Stimulated activated CD4-positive, alpha-beta T cell treated with anti-CD3 and anti-CD28 coated beads, Interleukin-1b, Interleukin-23, amount 100 ng/mL, for 1 hour (primary cell): ENCODE results near the gene NANOS1.

Experiments used
- DNase-seq, 2 donors: peaks; one replicate each; pipeline ENCODE4 v3.0.0-alpha.2; 2020; ENCODE audit warnings: low read depth in 2 of 2

The NANOS1 gene

DNA sequence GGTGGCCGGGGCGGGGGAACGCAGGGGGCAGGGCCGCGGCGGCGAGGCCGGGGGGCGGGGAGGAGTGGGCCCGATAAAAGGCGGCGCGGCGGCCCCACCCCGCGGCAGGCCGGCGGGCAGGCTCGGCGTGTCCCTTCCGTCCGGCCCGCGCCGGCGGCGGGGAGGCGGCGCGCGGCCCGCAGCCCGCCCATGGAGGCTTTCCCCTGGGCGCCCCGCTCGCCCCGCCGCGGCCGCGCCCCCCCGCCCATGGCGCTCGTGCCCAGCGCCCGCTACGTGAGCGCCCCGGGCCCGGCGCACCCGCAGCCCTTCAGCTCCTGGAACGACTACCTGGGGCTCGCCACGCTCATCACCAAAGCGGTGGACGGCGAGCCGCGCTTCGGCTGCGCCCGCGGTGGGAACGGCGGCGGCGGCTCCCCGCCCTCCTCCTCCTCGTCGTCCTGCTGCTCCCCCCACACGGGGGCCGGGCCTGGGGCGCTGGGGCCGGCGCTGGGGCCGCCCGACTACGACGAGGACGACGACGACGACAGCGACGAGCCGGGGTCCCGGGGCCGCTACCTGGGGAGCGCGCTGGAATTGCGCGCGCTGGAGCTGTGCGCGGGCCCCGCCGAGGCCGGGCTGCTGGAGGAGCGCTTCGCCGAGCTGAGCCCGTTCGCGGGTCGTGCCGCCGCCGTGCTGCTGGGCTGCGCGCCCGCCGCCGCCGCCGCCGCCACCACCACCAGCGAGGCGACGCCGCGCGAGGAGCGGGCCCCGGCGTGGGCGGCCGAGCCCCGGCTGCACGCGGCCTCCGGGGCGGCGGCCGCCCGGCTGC is at the start of gene NANOS1:
TSS of gene NANOS1 (plus strand) at position 102 of the 808 bp plus-strand sequence. CDS start at position 190, 88 bp downstream.
- no peak for DNase-seq

DNA sequence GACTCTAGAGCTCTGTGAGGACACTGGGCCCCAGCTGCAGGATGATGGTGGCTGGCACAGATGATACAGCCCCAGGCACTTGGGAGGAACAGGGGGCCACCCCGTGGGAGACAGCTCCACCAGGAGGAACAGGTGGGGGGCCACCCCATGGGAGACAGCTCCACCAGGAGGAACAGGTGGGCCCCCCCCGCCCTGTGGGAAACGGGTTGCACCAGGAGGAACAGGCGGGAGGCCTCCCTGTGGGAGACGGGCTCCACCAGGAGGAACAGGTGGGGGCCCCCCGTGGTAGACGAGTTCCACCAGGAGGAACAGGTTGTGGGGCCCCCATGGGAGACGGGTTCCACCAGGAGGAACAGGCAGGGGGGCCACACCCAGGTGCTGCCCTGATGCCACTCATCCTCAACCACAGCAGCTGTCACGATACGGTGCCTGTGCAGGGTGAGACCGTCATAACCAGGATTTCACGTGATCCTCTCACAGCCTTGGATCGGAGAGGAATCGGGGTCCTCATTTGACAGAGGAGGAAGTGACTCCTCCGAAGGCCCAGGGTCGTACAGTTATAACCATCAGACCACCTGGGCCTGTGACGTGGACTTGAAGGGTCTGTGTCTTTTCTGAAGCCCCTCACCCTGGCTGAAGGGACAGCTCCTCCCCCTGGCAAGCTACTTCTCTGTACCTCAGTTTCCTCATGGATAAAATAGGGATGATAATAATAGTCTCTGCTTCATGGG is 49.2 kb upstream of the NANOS1 start:
- no peak for DNase-seq

- no peak for DNase-seq
Measured at GRCh38 chr10:118980870-118981269, 48.6 kb upstream of the NANOS1 start.

- DNase-seq: no peak
Measured at GRCh38 chr10:118981946-118982345, 47.6 kb upstream of the NANOS1 start.

DNA sequence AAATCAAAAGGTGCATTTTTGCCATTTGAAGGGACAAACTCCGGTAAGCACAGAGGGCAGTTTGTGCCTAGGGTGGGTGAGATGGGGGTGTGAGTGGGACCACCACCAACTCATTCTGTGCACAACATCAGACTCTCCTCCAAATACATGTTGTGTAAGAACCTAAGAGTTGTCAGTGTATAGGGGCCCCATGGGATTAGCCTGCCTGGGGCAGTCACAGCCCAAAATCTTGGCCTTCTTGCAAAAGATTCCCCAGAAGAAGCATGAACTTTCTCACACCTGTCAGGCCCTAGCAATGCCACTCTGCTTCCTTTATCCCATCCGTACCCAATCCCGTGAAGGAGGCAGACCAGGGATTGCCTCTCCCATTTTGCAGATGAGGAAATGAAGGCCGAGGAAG is 47.1 kb upstream of the NANOS1 start:
- no peak for DNase-seq

DNA sequence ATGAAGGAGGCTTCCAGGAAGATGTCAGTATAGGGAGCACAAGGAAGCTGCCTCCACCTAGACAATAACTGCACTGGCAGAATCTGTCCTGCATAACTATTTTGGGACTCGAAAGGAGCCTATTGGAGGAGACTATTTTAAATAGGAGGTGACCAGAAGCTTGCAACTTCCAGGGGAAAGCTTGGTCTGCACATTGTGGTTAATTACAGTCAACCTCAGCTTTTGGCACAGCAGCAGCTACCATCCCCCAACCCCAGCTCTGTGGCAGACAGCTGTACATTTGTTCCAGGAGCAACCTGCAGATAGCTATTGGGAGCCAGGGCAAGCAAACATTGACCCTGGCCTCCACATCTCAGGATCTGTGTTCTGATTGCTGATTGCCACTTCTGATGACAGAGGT is 46.3 kb upstream of the NANOS1 start:
- no peak for DNase-seq

- no peak for DNase-seq
Measured at GRCh38 chr10:118985576-118985975, 43.9 kb upstream of the NANOS1 start.

- DNase-seq: no peak
Measured at GRCh38 chr10:118986815-118987790, 42.4 kb upstream of the NANOS1 start.

DNA sequence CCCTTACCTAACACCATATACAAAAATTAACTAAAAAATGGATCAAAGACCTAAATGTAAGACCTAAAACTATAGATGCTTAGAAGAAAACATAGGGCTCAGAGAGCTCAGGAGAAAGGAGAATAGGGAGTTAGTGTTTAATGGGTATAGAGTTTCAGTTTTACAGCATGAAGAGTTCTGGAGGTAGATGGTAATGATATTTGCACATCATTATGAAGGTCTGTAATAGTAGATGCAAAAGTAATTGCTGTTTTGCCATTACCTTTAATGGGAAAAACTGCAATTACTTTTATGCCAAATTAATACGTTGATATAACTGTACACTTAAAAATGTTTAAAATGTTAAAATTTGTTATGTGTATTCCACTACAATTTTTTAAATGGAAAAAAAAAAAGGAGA is 39.2 kb upstream of the NANOS1 start:
- no peak for DNase-seq

DNA sequence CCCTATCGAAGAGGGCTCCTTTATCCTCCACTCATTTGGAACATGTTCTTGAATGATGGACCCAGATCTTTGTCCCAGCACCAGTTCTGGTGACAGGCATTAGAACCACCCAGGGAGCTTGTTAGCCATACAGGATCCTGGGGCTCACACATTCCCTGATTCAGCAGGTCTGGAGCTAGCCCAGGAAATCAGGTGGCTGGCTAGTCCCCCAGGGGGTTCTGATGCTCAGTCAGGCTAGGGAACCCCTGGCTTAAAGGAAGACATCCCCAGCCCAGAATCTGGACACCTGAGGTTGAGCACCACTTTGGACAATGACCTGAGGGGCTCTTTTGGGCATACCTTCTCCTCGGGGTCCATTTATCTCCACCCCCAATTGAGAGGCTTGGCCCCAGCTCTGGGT is 37.0 kb upstream of the NANOS1 start:
- DNase-seq: no peak

DNA sequence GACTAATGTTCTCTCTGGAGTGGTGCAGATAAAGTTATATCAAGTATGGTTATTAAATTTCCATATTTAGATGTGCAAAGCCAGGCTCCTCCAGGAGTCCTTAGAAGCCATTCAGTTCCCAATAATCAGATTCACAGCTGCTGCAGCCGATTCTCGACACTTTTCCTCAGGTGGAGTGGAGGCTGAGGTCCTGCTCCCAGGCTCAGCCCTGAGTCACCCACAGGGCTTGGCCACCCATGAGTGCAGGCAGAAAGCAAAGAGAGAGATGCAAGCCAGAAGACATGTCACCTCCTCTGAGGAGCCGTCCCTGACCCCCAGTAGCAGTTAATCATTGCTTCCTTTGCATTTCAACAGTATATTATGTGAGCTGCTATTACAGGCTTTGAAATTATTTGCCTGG is 36.3 kb upstream of the NANOS1 start:
- no peak for DNase-seq

DNA sequence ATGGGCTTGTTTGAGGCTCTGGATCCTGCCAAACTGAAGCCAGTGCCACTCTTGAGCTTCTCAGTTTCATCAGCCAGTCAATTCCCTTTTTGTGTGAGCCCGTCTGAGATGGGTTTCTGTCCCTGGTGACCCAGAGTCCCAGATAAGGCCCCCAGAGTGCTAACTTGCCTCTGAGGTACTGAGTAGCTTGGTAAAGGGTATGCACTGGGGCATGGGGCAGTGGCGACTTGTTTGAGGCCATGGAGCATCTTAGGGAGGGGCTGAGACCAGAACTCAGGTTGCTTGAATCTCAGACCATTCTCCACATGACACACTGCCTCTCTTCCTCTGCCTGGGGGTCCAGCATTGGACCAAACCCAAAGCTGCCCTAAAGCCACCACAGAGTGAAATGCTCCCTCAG is 35.2 kb upstream of the NANOS1 start:
- no peak for DNase-seq

DNA sequence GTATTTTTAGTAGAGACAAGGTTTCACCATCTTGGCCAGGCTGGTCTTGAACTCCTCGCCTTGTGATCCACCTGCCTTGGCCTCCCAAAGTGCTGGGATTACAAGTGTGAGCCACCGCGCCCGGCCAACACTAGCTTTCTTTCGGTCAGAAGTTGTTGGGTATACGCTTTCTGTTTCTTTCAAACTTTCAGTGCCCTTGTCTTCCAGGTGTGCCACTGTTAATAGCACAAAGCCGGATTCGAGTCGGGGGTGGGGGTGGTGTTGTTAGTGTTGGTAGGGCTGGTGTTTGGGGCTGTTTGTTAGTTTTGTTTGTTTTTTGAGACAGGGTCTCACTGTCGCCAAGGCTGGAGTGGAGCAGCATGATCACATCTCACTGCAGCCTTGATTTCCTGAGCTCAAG is 33.8 kb upstream of the NANOS1 start:
- DNase-seq: no peak

DNA sequence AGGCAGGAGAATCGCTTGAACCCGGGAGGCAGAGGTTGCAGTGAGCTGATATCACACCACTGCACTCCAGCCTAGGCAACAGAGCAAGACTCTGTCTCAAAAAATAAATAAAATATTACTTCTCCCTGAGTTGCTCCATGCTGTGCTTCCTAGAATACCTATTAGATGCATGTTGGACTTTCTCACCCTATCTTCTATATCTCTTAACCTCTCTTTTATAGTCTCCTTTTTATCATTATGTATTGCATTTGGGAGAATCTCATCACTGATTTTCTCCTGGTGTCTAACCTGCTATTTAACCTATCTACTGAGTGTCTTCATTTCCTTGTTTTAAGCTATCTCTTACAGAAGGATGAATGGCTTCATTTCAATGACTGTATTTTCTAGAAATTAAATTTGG is 32.1 kb upstream of the NANOS1 start:
- DNase-seq: no peak

DNA sequence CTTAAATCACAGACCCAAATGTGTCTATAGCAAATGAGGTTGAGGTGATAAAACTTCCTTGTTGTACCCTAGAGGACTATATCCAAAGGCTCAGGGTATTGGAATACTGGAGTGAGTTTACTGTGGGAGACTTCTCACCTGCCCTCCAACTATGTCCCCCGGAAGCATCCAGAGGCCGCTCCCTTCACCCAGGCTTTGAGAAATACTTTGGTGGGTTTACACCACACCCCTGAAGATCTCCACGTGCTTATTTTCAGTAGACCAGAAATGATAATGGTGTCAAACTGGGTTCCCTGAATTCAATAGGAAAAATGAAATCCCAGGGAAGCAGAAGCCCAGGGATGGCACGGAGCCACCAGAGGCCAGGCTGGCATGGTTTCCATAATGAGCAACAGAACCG is 31.3 kb upstream of the NANOS1 start:
- no peak for DNase-seq

GRCh38 chr10:119001717-119002500 is 27.6 kb upstream of the NANOS1 start:
- DNase-seq: no peak

- DNase-seq: no peak
Measured at GRCh38 chr10:119003572-119004289, 25.8 kb upstream of the NANOS1 start.

- DNase-seq: no peak
Measured at GRCh38 chr10:119005362-119006043, 24.0 kb upstream of the NANOS1 start.

- no peak for DNase-seq
Measured at GRCh38 chr10:119006451-119007210, 22.9 kb upstream of the NANOS1 start.
